Stomach (tissue), 9 donors: ENCODE measurements around the gene VASP. TPM values are rescaled to one million over a fixed set of nuclear protein-coding genes. Genes with fewer than 3 reads are reported as not detected.
A peak's percentile ranks its signal among the peaks of the same experiment; 100 is the strongest.

Experiments
- DNase-seq, 2 donors: peaks; one replicate each; pipeline versions ENCODE4 v3.0.0 to v3.0.0-alpha.2; 2013 to 2019
- H3K27ac ChIP-seq, 5 donors: fragments of 200-600 bp in 4 of 5; sonication (generic) in 4 of 5; one replicate each; pipeline ENCODE4 v1.5.1; 2013 to 2019; ENCODE audit warnings: mild to moderate bottlenecking in 1 of 5, moderate library complexity in 1 of 5
- H3K27me3 ChIP-seq, 3 donors: fragments of 200-600 bp; sonication (generic); one replicate each; pipeline ENCODE4 v1.5.1; 2017 to 2019; ENCODE audit warnings: mixed run types in 1 of 3
- H3K36me3 ChIP-seq, 4 donors: fragments of 200-600 bp; sonication (generic); 1 replicate in 3 of 4; 2 replicates in 1 of 4; pipeline ENCODE4 v1.5.1; 2016 to 2019
- H3K4me1 ChIP-seq, 4 donors: fragments of 200-600 bp; sonication (generic); one replicate each; pipeline ENCODE4 v1.5.1; 2016 to 2019
- H3K4me3 ChIP-seq, 4 donors: fragments of 200-600 bp; sonication (generic) in 3 of 4; one replicate each; pipeline ENCODE4 v1.5.1; 2016 to 2019; ENCODE audit warnings: mild to moderate bottlenecking in 1 of 4
- H3K9me3 ChIP-seq, 4 donors: fragments of 200-600 bp; sonication (generic); one replicate each; pipeline ENCODE4 v1.5.1; 2016 to 2019
- CTCF ChIP-seq, 7 experiments: fragments of 450-650 bp in 4 of 7; fragments of 200-600 bp in 3 of 7; sonication (generic) in 3 of 7; IDR thresholded peaks; one replicate each; pipeline ENCODE4 v1.5.1; 2016 to 2019; ENCODE audit warnings: antibody characterized with exemption in 7 of 7, control low read depth in 2 of 7, mild to moderate bottlenecking in 1 of 7
- EP300 ChIP-seq: sonication (generic); formaldehyde crosslinking; IDR thresholded peaks from one replicate; pipeline ENCODE4 v1.6.1; 2017; ENCODE audit warnings: antibody characterized with exemption
- POLR2A ChIP-seq, 4 donors: fragments of 450-650 bp; IDR thresholded peaks; one replicate each; pipeline ENCODE4 v1.6.1; 2016; ENCODE audit warnings: antibody characterized with exemption in 4 of 4, control low read depth in 2 of 4, mild to moderate bottlenecking in 1 of 4, moderate library complexity in 1 of 4
- POLR2AphosphoS5 ChIP-seq, 3 donors: sonication (generic); formaldehyde crosslinking; IDR thresholded peaks; one replicate each; pipeline ENCODE4 v1.6.1; 2016; ENCODE audit warnings: antibody characterized with exemption in 3 of 3
- WGBS, 5 donors: extraction: QIAGEN DNeasy Blood & Tissue Kit in 3 of 5; methylation state at CpG; one replicate each; pipeline versions ENCODE4 v1.1.5 to v1.1.7; 2013 to 2018; 5-methylcytosine and 5-hydroxymethylcytosine counted together
- intact Hi-C: fragments of 100-400 bp; cut with DNase I; formaldehyde crosslinking; loops from one replicate; pipeline ENCODE4 v1.15.1; 2023; ENCODE audit warnings: low total_unique reads
- polyA plus RNA-seq, 3 donors: library from polyadenylated mRNA; stranded (reverse); fragments of 200-250 nt; gene quantifications; one replicate each; pipeline ENCODE4 v1.2.3, GENCODE V29; 2013
- total RNA-seq, 5 donors: library from RNA; depleted of rRNA; stranded (reverse); fragments of >200 nt; gene quantifications; one replicate each; pipeline versions ENCODE4 v1.1.0 to v1.2.3, GENCODE V29; 2014 to 2016
- donor health status: healthy with polysubstance abuse.
- donor health status: Bipolar disorder and iron deficiency.
- donor health status: healthy.

Gene VASP
- total and polyA plus RNA-seq, 8 donors = 48.4 to 280 (median 97.5) TPM

- Histone ChIP-seq H3K36me3 (peaks cover 0 to 21% (median 0%) of the 10 kb centered on the region in 4 donors), H3K9me3 (no peaks in the 10 kb centered on the region), H3K4me1 (peaks cover 22 to 45% (median 36%) of the 10 kb centered on the region in 4 donors), H3K27ac (peak within 1 kb of the TSS; percentile 93 to 99 (median 96)), H3K27me3 (peaks cover 0 to 16% (median 9%) of the 10 kb centered on the region in 3 donors), H3K4me3 (peak within 1 kb of the TSS; percentile 56 to 78 (median 70))
- peak; percentile 97 to 98 for DNase-seq
- 0 to 2% (median 0%) methylated on average over 21 to 56 of the region's 56 CpGs for WGBS, 5 donors
- TF ChIP-seq EP300 = peak; percentile 77
- TF ChIP-seq POLR2AphosphoS5 (IDR thresholded peaks at IDR 0.05) = peak; percentile 97 to 100 (median 98)
- no peak for TF ChIP-seq CTCF (IDR thresholded peaks at IDR 0.05)
- peak in 2 of 4 donors; percentile 85 to 92 for TF ChIP-seq POLR2A (IDR thresholded peaks at IDR 0.05)
- intact Hi-C loops = no loop called here
These were observed 39.7 kb upstream of the VASP start, which contains the start of gene FOSB for GRCh38 chr19:45467456-45468158. Gene FOSB (plus strand): TSS chr19:45467996. CDS start chr19:45468587, 591 bp downstream.

GRCh38 chr19:45468159-45468651 lies 39.1 kb upstream of the VASP start:
- H3K36me3 ChIP-seq = peaks cover 0 to 27% (median 0%) of the 10 kb centered on the region in 4 donors
- TF ChIP-seq CTCF (IDR thresholded peaks at IDR 0.05) (no peak), POLR2A (IDR thresholded peaks at IDR 0.05) (no peak), POLR2AphosphoS5 (IDR thresholded peaks at IDR 0.05) (no peak), EP300 (no peak)
- DNase-seq = peak in 1 of 2 donors; percentile 35
- peak overlapping the region; percentile 56 to 78 (median 70) for H3K4me3 ChIP-seq
- no peaks in the 10 kb centered on the region for H3K9me3 ChIP-seq
- WGBS, 5 donors = 0 to 1% (median 0%) methylated on average over 26 to 31 of the region's 31 CpGs
- peak overlapping the region; percentile 93 to 99 (median 96) for H3K27ac ChIP-seq
- peaks cover 0 to 22% (median 15%) of the 10 kb centered on the region in 3 donors for H3K27me3 ChIP-seq
- H3K4me1 ChIP-seq = peaks cover 22 to 51% (median 41%) of the 10 kb centered on the region in 4 donors
- intact Hi-C loops = no loop called here

GRCh38 chr19:45468803-45469131 lies 38.5 kb upstream of the VASP start:
- H3K4me3 ChIP-seq = peak overlapping the region; percentile 56 to 78 (median 70)
- H3K27ac ChIP-seq = peak overlapping the region; percentile 93 to 99 (median 96)
- WGBS, 5 donors = 0% methylated on average over 15 to 19 of the region's 19 CpGs
- no peaks in the 10 kb centered on the region for H3K9me3 ChIP-seq
- TF ChIP-seq POLR2AphosphoS5 (IDR thresholded peaks at IDR 0.05) (no peak), CTCF (IDR thresholded peaks at IDR 0.05) (no peak), EP300 (no peak), POLR2A (IDR thresholded peaks at IDR 0.05) (no peak)
- peaks cover 0 to 28% (median 20%) of the 10 kb centered on the region in 3 donors for H3K27me3 ChIP-seq
- intact Hi-C loops = no loop called here
- H3K4me1 ChIP-seq = peaks cover 22 to 52% (median 41%) of the 10 kb centered on the region in 4 donors
- H3K36me3 ChIP-seq = peaks cover 0 to 33% (median 0%) of the 10 kb centered on the region in 4 donors
- peak in 1 of 2 donors; percentile 41 for DNase-seq

- H3K36me3 ChIP-seq = peaks cover 0 to 33% (median 0%) of the 10 kb centered on the region in 4 donors
- peak overlapping the region; percentile 56 to 78 (median 70) for H3K4me3 ChIP-seq
- 0 to 1% (median 0%) methylated on average over 46 to 66 of the region's 66 CpGs for WGBS, 5 donors
- TF ChIP-seq CTCF (IDR thresholded peaks at IDR 0.05) = peak in 1 of 7 experiments; percentile 6
- TF ChIP-seq POLR2A (IDR thresholded peaks at IDR 0.05) = peak in 1 of 4 donors; percentile 28
- peak; percentile 72 to 93 (median 91) for TF ChIP-seq POLR2AphosphoS5 (IDR thresholded peaks at IDR 0.05)
- TF ChIP-seq EP300 = peak; percentile 95
- DNase-seq = peak; percentile 95 to 98
- peaks cover 22 to 52% (median 41%) of the 10 kb centered on the region in 4 donors for H3K4me1 ChIP-seq
- peaks cover 0 to 34% (median 23%) of the 10 kb centered on the region in 3 donors for H3K27me3 ChIP-seq
- no peaks in the 10 kb centered on the region for H3K9me3 ChIP-seq
- intact Hi-C loops = no loop called here
- H3K27ac ChIP-seq = peak overlapping the region; percentile 93 to 99 (median 96)
These were observed 37.9 kb upstream of the VASP start for GRCh38 chr19:45469132-45469944.
